ENCODE data around the gene NFIA. TPM values are rescaled to one million over a fixed set of nuclear protein-coding genes. Genes with fewer than 3 reads are reported as not detected.

The NFIA gene
- total RNA-seq, 1 experiment from 2014 or later, result not detected

GRCh38 chr1:61412601-61413000 lies 330.2 kb downstream of the NFIA start:
- Histone ChIP-seq H3K27me3 (no peaks in the 10 kb centered on the region), H3K9me3 (no peaks in the 10 kb centered on the region), H3K4me3 (no peak overlapping the region), H3K36me3 (no peaks in the 10 kb centered on the region)
- no peak for DNase-seq

DNA sequence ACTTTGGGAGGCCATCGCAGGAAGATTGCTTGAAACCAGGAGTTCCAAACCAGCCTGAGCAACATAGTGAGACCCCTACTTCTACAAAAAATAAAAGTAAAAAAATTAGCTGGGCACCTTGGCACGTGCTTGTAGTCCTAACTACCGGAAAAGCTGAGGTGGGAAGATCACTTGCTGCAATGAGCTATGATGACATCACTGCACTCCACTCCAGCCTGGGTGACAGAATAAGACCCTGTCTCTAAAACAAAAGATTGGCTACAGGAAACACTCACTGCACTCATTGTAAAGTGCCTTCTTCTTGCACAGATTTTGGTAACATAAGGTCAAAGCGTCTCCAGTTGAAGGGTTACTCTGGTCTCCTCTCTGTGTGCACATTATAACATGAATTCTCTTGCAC lies 336.8 kb downstream of the NFIA start:
- Histone ChIP-seq H3K9me3 (no peaks in the 10 kb centered on the region), H3K36me3 (no peaks in the 10 kb centered on the region), H3K27me3 (no peaks in the 10 kb centered on the region), H3K4me3 (no peak overlapping the region)
- DNase-seq, result no peak

- Histone ChIP-seq H3K9me3 (no peaks in the 10 kb centered on the region), H3K4me3 (no peak overlapping the region), H3K36me3 (no peaks in the 10 kb centered on the region), H3K27me3 (no peaks in the 10 kb centered on the region)
- DNase-seq, result no peak
Observed at GRCh38 chr1:61419657-61420056, 337.3 kb downstream of the NFIA start.

GRCh38 chr1:61420243-61420642 lies 337.9 kb downstream of the NFIA start:
- no peak for DNase-seq
- no peaks in the 10 kb centered on the region for H3K27me3 ChIP-seq
- no peaks in the 10 kb centered on the region for H3K36me3 ChIP-seq
- no peak overlapping the region for H3K4me3 ChIP-seq
- H3K9me3 ChIP-seq, result no peaks in the 10 kb centered on the region

DNA sequence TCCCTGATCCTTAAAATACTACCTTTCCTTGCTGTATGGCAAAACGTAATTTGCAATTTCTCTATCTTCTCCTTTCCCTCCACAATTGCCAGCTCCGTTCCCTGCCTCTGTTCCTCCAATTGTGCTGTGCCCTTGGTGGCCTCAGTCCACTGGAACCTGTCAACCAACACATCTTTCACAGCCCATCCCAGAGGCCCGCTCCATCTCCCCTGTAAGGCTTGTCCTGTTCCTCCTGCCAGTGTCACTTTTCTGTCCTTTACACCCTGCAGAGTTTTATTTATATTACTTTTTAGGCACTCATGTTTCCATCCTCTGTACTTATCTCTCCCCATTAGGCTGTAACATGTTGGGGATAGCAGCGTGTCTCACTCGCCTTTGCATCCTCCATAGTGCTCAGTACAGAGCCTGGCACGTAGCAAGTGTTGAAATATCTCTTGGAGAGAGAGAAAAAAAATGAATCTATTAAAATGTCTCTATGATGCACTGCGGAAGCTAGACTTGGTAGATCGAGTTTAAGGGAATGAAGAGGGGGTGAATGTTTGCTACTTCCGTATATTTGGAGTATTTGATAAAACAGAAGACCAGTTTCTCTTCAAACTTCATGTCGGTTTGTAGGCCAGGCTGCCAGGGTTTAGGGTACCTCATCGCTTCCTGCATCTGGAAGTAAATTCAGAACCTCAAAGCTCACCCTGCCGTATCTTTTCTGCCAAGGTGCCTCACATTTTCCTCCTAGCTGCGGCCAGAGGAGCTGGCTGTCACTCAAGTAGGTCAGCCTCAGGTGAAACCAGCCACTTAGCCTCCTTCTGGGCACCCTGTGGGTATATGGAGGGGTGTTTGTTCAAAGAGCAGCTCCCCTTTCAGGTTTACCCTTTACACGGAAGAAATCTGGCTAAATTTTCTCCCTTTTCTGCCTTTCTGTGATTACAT lies 338.8 kb downstream of the NFIA start:
- H3K36me3 ChIP-seq, result no peaks in the 10 kb centered on the region

DNA sequence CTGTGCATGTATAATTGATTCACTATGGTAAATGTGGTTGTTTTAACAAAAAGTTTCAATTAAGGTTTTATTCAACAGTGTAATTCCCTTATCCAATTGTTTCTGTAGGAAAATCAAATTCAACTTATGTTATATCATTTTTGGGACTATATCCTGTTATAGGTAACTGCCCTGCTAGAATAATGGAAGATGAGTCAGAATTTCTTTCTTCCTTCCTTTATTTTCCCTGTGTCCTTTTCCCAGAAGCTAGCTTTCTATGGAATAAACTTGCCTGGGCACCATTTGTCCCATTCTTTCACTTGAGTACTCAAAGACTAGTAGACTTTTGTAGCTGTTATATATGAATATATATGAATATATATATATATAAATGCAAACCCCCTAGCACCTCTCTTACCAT lies 341.3 kb downstream of the NFIA start:
- Histone ChIP-seq H3K27me3 (no peaks in the 10 kb centered on the region), H3K36me3 (no peaks in the 10 kb centered on the region), H3K4me3 (no peak overlapping the region), H3K9me3 (no peaks in the 10 kb centered on the region)
- DNase-seq, result no peak

More for the DNA sequence above, 338.8 kb downstream of the NFIA start:
- H3K9me3 ChIP-seq, result no peaks in the 10 kb centered on the region
- H3K4me3 ChIP-seq, result no peak overlapping the region
- no peaks in the 10 kb centered on the region for H3K27me3 ChIP-seq
- no peak for DNase-seq

GRCh38 chr1:61424382-61424781 lies 342.0 kb downstream of the NFIA start:
- no peaks in the 10 kb centered on the region for H3K9me3 ChIP-seq
- DNase-seq, result no peak
- no peak overlapping the region for H3K4me3 ChIP-seq
- H3K36me3 ChIP-seq, result no peaks in the 10 kb centered on the region
- H3K27me3 ChIP-seq, result no peaks in the 10 kb centered on the region

- H3K36me3 ChIP-seq, result no peaks in the 10 kb centered on the region
- no peak for DNase-seq
- no peaks in the 10 kb centered on the region for H3K27me3 ChIP-seq
- H3K9me3 ChIP-seq, result no peaks in the 10 kb centered on the region
- no peak overlapping the region for H3K4me3 ChIP-seq
Observed at GRCh38 chr1:61425040-61425439, 342.7 kb downstream of the NFIA start.

DNA sequence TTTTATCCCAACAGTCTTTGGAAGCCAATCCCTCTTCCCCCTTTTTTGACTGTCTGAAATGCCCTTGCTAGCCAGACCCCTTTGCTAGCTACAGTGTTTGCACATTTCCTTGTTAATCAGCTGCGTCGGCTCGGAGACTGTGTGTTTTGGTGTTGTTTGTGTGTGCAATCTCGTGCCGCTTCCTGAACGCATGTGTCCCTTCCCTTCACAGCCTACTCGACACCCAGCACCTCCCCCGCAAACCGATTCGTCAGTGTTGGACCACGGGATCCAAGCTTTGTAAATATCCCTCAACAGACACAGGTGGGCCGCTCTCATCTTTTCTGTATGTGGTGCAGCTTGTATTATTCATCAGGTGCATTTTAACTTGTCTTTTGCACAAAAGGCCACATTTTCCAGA lies 343.9 kb downstream of the NFIA start:
- DNase-seq, result no peak
- Histone ChIP-seq H3K27me3 (no peaks in the 10 kb centered on the region), H3K36me3 (no peaks in the 10 kb centered on the region)

GRCh38 chr1:61426885-61427284 lies 344.5 kb downstream of the NFIA start:
- no peaks in the 10 kb centered on the region for H3K36me3 ChIP-seq
- H3K4me3 ChIP-seq, result no peak overlapping the region
- no peak for DNase-seq
- H3K27me3 ChIP-seq, result no peaks in the 10 kb centered on the region
- no peaks in the 10 kb centered on the region for H3K9me3 ChIP-seq

More for the DNA sequence above, 343.9 kb downstream of the NFIA start:
- no peaks in the 10 kb centered on the region for H3K9me3 ChIP-seq
- H3K4me3 ChIP-seq, result no peak overlapping the region

DNA sequence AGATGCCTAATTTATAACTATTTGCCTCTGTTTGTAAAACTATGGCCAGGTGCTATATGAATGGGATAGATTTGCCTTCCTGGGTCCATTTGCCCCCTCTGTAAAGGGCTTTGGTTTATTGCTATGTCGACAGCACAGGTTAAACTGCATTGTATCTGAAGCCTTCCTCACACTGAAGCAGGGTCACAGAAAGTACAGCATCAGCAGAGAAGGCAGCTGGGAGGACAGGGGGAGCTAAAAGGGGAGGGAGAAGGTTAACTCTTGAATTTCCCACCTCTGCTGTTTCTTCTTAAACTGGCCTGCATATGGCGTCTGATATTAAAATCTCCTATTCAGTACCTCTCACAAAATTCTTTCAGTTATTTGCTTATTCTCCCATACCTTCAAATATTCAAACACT lies 345.1 kb downstream of the NFIA start:
- Histone ChIP-seq H3K27me3 (no peaks in the 10 kb centered on the region), H3K9me3 (no peaks in the 10 kb centered on the region), H3K4me3 (no peak overlapping the region), H3K36me3 (no peaks in the 10 kb centered on the region)
- no peak for DNase-seq

GRCh38 chr1:61428146-61428545 lies 345.8 kb downstream of the NFIA start:
- H3K27me3 ChIP-seq, result no peaks in the 10 kb centered on the region
- no peaks in the 10 kb centered on the region for H3K9me3 ChIP-seq
- H3K4me3 ChIP-seq, result no peak overlapping the region
- no peak for DNase-seq
- H3K36me3 ChIP-seq, result no peaks in the 10 kb centered on the region

- Histone ChIP-seq H3K36me3 (no peaks in the 10 kb centered on the region), H3K4me3 (no peak overlapping the region), H3K27me3 (no peaks in the 10 kb centered on the region), H3K9me3 (no peaks in the 10 kb centered on the region)
- no peak for DNase-seq
Observed at GRCh38 chr1:61432616-61433388, 350.4 kb downstream of the NFIA start.

DNA sequence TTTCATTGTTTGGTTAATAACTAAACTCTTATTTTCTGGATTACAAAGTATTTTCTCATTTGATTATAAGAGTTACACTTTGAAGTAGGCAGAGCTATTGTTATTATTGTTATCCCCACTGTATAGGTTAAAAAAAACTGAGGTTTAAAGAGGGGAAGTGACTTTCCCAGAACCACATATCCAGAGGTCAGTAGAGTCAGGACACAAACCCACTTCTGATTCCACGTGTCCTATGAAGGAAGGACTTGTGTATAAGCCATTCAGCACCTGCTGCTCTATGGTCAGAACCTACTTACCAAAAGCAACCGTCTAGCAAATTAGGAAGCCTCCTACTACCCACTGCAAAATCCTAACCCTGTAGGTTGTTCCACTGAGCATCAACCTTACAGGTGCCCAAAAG lies 351.3 kb downstream of the NFIA start:
- DNase-seq, result no peak
- Histone ChIP-seq H3K9me3 (no peaks in the 10 kb centered on the region), H3K27me3 (no peaks in the 10 kb centered on the region), H3K4me3 (no peak overlapping the region), H3K36me3 (no peaks in the 10 kb centered on the region)

DNA sequence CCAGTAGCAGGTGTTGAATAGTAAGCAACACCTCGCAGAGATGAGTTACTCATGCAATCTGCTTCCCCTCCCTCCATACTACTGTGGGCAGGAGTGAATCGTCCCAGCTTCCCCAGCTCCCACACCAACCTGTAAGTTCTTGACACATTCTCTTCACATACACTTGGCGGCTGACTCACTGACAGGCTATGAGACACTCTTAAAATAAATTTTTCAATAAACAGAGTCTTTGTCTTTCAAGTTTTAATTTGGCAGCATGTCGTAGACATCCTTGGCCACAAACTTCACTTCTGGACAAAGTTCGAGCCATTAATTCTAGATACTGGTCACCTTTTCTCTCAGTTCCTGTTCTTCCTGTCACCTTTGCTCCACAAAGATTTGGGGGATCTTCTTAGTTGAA lies 351.9 kb downstream of the NFIA start:
- Histone ChIP-seq H3K27me3 (no peaks in the 10 kb centered on the region), H3K36me3 (no peaks in the 10 kb centered on the region), H3K4me3 (no peak overlapping the region), H3K9me3 (no peaks in the 10 kb centered on the region)
- DNase-seq, result no peak

- no peak for DNase-seq
- no peaks in the 10 kb centered on the region for H3K36me3 ChIP-seq
- H3K9me3 ChIP-seq, result no peaks in the 10 kb centered on the region
- H3K4me3 ChIP-seq, result no peak overlapping the region
- H3K27me3 ChIP-seq, result no peaks in the 10 kb centered on the region
Observed at GRCh38 chr1:61435226-61435625, 352.9 kb downstream of the NFIA start.

GRCh38 chr1:61436016-61436415 lies 353.7 kb downstream of the NFIA start:
- no peak for DNase-seq
- H3K36me3 ChIP-seq, result no peaks in the 10 kb centered on the region
- no peak overlapping the region for H3K4me3 ChIP-seq
- H3K9me3 ChIP-seq, result no peaks in the 10 kb centered on the region
- H3K27me3 ChIP-seq, result no peaks in the 10 kb centered on the region
